Measurements from ENCODE around the gene NTN3.

The NTN3 gene

DNA sequence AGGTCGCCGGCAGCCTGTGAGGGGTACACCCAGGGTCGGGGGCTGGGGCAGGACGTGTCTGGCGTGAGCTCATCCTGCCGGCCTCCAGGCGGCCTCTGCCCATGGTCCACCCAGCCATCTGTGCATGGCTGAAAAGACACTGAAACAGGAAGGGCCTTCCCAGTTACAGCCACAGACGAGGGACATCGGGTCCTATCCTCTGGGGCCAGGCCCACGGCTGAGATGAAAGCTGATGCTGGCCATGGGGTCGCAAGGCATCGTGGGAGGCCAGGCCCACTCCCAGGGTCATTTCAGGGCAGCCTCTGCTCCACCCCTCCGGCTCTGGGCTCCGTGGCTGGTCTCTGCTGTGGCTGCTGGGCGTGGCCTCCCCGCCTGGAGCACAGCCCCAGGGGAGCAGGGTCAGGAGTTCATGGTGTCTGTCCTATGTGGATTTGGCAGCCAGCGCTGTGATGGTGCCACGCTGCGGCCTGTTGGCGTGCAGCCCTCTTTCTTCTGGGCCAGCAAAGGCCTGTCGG lies 26.1 kb downstream of the NTN3 start:
- peaks cover 50% of the 10 kb centered on the region for H3K36me3 ChIP-seq

DNA sequence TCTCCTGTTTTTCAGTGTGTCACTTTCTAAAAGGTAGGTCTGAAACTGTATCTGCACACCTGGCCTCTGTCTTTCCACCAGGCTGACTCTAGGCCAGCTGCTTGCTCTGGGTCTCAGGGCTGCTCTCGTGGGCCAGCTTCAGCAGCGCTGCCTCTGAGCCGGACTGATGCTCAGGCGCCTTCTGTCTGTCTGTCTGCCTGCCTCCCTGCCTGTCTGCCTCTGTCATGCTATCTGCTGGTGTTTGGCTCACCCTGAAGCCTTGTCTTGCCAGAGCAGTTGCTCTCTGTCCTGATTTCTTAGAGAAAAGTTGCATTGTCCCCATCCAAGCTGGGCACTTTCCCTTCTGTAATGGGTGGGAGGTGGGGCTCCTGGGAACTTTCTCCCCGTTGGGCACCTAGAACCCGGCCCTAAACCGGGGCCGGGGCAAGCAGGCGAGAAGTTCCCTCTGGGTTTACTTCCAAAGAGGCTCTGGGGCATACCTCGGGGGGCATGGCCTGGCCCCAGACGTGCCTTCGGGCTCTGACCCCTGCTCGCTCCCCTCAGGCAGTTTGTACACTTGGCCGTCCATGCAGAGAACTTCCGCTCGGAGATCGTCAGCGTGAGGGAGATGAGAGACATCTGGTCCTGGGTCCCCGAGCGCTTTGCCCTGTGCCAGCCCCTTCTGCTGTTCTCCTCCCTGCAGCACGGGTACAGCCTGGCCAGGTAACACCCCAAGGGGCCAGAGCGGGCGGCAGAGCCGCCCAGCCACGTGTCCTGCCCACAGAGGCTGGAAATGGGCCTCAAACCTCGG lies 26.8 kb downstream of the NTN3 start:
- peak overlapping the region; percentile 65 for H3K27ac ChIP-seq
- DNase-seq, result no peak
- no peak overlapping the region for H3K4me3 ChIP-seq (ENCODE audit: low read depth, low read length)
- TF ChIP-seq, protein P1, sequence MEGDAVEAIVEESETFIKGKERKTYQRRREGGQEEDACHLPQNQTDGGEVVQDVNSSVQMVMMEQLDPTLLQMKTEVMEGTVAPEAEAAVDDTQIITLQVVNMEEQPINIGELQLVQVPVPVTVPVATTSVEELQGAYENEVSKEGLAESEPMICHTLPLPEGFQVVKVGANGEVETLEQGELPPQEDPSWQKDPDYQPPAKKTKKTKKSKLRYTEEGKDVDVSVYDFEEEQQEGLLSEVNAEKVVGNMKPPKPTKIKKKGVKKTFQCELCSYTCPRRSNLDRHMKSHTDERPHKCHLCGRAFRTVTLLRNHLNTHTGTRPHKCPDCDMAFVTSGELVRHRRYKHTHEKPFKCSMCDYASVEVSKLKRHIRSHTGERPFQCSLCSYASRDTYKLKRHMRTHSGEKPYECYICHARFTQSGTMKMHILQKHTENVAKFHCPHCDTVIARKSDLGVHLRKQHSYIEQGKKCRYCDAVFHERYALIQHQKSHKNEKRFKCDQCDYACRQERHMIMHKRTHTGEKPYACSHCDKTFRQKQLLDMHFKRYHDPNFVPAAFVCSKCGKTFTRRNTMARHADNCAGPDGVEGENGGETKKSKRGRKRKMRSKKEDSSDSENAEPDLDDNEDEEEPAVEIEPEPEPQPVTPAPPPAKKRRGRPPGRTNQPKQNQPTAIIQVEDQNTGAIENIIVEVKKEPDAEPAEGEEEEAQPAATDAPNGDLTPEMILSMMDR (IDR thresholded peaks at IDR 0.05; ENCODE audit: low read depth, low read length), result no peak
- no peaks in the 10 kb centered on the region for H3K27me3 ChIP-seq (ENCODE audit: insufficient read depth, low read depth, severe bottlenecking)
- peaks cover 51% of the 10 kb centered on the region for H3K36me3 ChIP-seq
- no peaks in the 10 kb centered on the region for H3K9me3 ChIP-seq (ENCODE audit: severe bottlenecking)

More for the DNA sequence above, 26.1 kb downstream of the NTN3 start:
- Histone ChIP-seq H3K9me3 (ENCODE audit: severe bottlenecking) (no peaks in the 10 kb centered on the region), H3K4me3 (ENCODE audit: low read depth, low read length) (no peak overlapping the region), H3K27ac (peak overlapping the region; percentile 65), H3K27me3 (ENCODE audit: insufficient read depth, low read depth, severe bottlenecking) (no peaks in the 10 kb centered on the region)
- peak; percentile 82 for DNase-seq
- TF ChIP-seq, protein P1 (IDR thresholded peaks at IDR 0.05; ENCODE audit: low read depth, low read length), result peak; percentile 18; the same call in 1 of the 2 replicates

DNA sequence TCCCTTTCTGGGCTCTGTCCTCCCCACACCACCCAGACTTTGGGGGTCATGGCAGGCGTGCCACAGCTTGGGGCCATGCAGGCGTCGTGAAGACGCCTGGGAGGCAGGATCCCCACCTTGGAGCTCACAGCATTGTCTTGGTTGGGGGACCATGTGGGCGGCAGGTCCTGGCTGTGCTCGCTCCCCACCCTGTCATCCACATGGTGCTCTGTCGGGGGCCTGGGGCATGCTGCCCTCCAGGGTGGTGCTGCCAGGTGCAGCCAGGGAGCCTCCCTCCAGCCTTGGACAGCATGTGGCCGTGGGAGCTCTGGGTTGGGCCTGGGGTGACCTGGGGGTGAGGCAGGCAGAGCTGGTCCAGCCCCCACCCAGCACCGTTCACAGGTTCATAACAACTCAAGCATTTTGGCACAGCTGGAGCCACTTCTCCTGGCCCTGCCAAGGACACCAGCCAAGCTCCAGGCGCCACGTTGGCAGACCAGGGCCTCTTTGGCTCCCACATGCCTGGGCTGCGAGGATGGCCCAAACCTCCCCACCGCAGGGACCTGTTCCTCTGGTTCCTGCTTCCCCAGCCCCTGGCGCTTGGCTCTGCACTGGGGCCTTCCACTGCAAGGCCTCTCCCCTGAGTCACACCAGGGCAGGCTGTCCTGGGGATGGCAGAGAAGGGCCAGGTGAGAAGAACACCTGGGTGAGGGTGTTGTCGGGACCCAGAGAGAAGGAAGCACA lies 27.6 kb downstream of the NTN3 start:
- H3K4me3 ChIP-seq (ENCODE audit: low read depth, low read length), result no peak overlapping the region
- peaks cover 46% of the 10 kb centered on the region for H3K36me3 ChIP-seq
- no peak for DNase-seq
- no peaks in the 10 kb centered on the region for H3K9me3 ChIP-seq (ENCODE audit: severe bottlenecking)
- TF ChIP-seq, protein P1 (IDR thresholded peaks at IDR 0.05; ENCODE audit: low read depth, low read length), result no peak
- peak overlapping the region; percentile 65; the same call in 1 of the 2 replicates for H3K27ac ChIP-seq
- H3K27me3 ChIP-seq (ENCODE audit: insufficient read depth, low read depth, severe bottlenecking), result no peaks in the 10 kb centered on the region

DNA sequence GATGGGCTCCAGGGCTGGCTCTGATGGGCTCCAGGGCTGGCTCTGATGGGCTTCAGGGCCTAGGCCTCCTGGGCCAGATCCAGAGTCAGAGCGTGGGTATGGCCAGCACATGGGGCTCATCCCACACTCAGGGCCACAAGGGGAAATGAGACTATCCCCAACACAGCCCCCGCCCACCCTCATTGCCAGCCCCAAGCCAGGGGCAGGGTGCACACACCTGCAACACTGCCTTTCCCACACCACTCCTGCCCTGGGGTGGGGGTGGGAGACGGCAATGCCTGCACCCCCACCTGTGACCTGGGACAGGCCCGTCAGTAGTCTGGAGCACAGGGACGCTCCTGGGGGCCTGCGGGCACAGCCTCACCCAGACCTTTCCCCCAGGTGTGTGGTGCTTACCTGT lies 28.4 kb downstream of the NTN3 start:
- TF ChIP-seq, protein P1 (IDR thresholded peaks at IDR 0.05; ENCODE audit: low read depth, low read length), result no peak
- Histone ChIP-seq H3K9me3 (ENCODE audit: severe bottlenecking) (no peaks in the 10 kb centered on the region), H3K4me3 (ENCODE audit: low read depth, low read length) (no peak overlapping the region), H3K36me3 (peaks cover 46% of the 10 kb centered on the region), H3K27me3 (ENCODE audit: insufficient read depth, low read depth, severe bottlenecking) (no peaks in the 10 kb centered on the region), H3K27ac (no peak overlapping the region)
- no peak for DNase-seq

DNA sequence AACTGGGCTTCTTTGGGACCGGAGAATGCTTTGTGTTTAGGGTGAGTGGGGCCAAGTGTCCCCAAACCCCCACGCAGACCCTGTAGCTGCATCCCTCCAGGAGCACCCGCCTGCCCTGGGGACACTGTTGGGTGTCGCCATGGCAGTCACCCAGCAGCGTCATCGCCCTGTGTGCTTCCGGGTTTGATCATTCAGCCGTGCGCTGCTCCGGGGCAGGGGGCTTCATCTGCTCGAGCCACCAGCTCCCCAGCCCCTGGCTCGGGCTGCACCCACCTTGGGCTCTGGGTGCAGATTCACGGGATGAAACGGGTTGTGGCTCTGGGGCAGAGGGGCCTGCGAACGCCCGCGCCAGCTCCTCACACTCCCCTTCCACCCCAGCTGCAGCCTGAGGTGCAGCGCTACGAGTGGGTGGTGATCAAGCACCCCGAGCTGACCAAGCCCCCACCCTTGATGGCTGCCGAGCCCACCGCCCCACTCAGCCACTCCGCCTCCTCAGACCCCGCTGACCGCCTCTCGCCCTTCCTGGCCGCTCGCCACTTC lies 28.9 kb downstream of the NTN3 start:
- Histone ChIP-seq H3K4me3 (ENCODE audit: low read depth, low read length) (no peak overlapping the region), H3K27ac (peak overlapping the region; percentile 66; the same call in 1 of the 2 replicates), H3K9me3 (ENCODE audit: severe bottlenecking) (no peaks in the 10 kb centered on the region), H3K27me3 (ENCODE audit: insufficient read depth, low read depth, severe bottlenecking) (no peaks in the 10 kb centered on the region), H3K36me3 (peaks cover 46% of the 10 kb centered on the region)
- TF ChIP-seq, protein P1 (IDR thresholded peaks at IDR 0.05; ENCODE audit: low read depth, low read length), result no peak
- no peak for DNase-seq

All from WERI-Rb-1 (cell line).